Subcutaneous abdominal adipose tissue (tissue), 5 donors: ENCODE data around the gene SPTAN1.

Experiments
- H3K27ac ChIP-seq: one replicate; pipeline ENCODE4 v1.7.0; 2013; ENCODE audit warnings: low read depth, mild to moderate bottlenecking, inconsistent platforms, low read length, moderate library complexity
- H3K27me3 ChIP-seq, 5 donors: one replicate each; pipeline ENCODE4 v1.7.0; 2013; ENCODE audit warnings: low read length in 5 of 5, inconsistent platforms in 1 of 5; ENCODE audit not compliant: control insufficient read depth in 5 of 5, insufficient read depth in 4 of 5
- H3K36me3 ChIP-seq, 5 donors: one replicate each; pipeline ENCODE4 v1.7.0; 2013; ENCODE audit warnings: low read length in 5 of 5; ENCODE audit not compliant: control insufficient read depth in 5 of 5, insufficient read depth in 5 of 5
- H3K4me1 ChIP-seq, 5 donors: one replicate each; pipeline ENCODE4 v1.7.0; 2013; ENCODE audit warnings: low read length in 5 of 5, mild to moderate bottlenecking in 3 of 5, moderate library complexity in 1 of 5; ENCODE audit not compliant: control insufficient read depth in 5 of 5, insufficient read depth in 5 of 5
- H3K4me3 ChIP-seq, 5 donors: one replicate each; pipeline ENCODE4 v1.7.0; 2013; ENCODE audit warnings: low read length in 5 of 5, low read depth in 1 of 5
- H3K9ac ChIP-seq, 5 donors: one replicate each; pipeline ENCODE4 v1.7.0; 2013; ENCODE audit warnings: low read length in 5 of 5, mild to moderate bottlenecking in 4 of 5, moderate library complexity in 3 of 5
- H3K9me3 ChIP-seq, 5 donors: one replicate each; pipeline ENCODE4 v1.7.0; 2013; ENCODE audit warnings: low read length in 5 of 5; ENCODE audit not compliant: control insufficient read depth in 5 of 5
- donor health status: healthy.
- donor health status: healthy.
- donor health status: healthy.
- donor health status: healthy.
- donor health status: healthy.

Gene SPTAN1

DNA sequence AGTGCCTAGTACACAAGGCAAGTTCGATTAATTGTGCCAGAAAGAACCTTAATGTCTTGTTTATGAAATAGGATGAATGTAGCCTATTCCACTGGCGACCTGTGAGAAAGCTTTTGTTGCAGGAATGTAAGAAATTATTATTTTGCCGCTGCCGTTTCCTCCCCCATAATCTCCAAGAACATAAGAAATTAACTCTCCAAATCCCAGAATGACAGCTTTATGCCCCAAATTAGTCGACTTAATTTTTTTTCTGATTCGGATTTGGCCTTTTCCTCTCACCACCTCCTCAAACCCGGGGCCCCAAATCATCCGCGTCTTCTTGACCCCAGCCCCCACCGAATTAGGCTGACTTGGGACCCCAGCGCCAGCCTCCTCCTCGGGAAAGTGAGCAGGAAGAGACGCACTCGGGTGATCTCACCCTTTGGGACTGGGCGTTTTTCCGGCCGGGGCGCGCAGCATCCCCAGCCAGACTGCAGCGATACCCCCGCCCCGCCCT is 682 bp upstream of the SPTAN1 start:
- Histone ChIP-seq H3K9me3 (no peaks in the 10 kb centered on the region), H3K27ac (peak overlapping the region; percentile 88), H3K4me1 (peaks cover 9 to 58% (median 57%) of the 10 kb centered on the region in 5 donors), H3K27me3 (no peaks in the 10 kb centered on the region), H3K9ac (peak overlapping the region; percentile 11 to 73 (median 60)), H3K36me3 (no peaks in the 10 kb centered on the region), H3K4me3 (peak overlapping the region; percentile 58 to 86 (median 72))

DNA sequence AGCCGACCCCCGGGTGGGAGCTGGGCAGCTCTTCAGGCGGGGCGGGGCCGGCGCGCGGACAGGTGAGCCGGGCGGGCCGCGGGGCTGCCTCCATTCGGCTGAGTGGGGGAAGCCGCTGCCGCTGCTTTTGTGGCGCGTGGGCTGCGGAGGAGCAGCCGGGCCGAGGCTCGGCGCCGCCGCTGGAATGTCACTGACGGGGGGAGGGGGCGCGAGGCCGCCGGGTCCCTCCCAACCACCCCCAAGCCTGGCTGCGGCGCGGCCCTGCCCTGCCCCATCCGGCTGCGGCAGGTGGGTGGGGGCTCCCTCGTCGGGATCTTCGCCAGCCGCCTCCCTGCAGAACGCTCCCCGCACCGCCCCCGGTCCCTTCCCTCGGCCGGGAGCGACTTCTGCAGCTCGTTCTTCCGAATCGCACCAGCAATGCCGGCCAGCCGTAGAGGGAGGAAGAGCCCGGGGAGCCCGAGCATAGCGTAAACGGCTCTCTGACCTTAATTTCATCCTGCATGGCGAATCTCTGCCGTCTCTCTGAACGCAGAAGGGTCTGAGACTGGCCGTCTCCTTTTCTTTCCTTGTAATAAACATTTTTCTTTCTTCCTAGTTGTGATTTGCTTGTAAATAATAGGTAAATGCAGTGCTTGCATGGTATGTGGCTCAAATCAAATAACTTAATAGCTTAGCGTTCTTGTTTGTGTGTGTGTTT is 505 bp downstream of the SPTAN1 start:
- H3K9ac ChIP-seq = peak overlapping the region; percentile 79 to 86 (median 84)
- no peaks in the 10 kb centered on the region for H3K27me3 ChIP-seq
- no peaks in the 10 kb centered on the region for H3K36me3 ChIP-seq
- peaks cover 9 to 69% (median 66%) of the 10 kb centered on the region in 5 donors for H3K4me1 ChIP-seq
- H3K27ac ChIP-seq = peak overlapping the region; percentile 91
- peak overlapping the region; percentile 78 to 89 (median 87) for H3K4me3 ChIP-seq
- no peaks in the 10 kb centered on the region for H3K9me3 ChIP-seq

DNA sequence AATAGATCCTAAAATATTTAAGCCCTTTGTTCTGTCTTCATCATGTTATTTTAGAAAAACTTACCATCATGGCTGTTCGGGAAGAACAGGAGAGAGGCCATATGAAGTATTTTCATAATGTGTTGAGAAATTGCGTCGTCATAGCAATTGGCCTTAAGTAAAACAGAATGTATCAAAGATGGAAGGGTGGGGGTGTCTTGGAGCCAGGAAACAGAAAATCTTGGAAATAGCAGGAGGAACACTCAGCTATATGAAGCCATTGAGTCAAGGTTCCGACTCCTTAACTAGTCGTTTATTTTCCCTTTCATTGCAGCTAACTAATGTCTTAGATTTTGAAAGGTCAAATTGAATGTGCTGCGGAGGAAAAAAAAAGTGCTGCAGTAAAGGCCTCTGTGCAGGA is 1.3 kb downstream of the SPTAN1 start:
- no peaks in the 10 kb centered on the region for H3K9me3 ChIP-seq
- peaks cover 13 to 77% (median 75%) of the 10 kb centered on the region in 5 donors for H3K4me1 ChIP-seq
- no peaks in the 10 kb centered on the region for H3K27me3 ChIP-seq
- peak overlapping the region; percentile 58 to 86 (median 84) for H3K9ac ChIP-seq
- peak overlapping the region; percentile 91 for H3K27ac ChIP-seq
- peak overlapping the region; percentile 78 to 89 (median 87) for H3K4me3 ChIP-seq
- no peaks in the 10 kb centered on the region for H3K36me3 ChIP-seq

DNA sequence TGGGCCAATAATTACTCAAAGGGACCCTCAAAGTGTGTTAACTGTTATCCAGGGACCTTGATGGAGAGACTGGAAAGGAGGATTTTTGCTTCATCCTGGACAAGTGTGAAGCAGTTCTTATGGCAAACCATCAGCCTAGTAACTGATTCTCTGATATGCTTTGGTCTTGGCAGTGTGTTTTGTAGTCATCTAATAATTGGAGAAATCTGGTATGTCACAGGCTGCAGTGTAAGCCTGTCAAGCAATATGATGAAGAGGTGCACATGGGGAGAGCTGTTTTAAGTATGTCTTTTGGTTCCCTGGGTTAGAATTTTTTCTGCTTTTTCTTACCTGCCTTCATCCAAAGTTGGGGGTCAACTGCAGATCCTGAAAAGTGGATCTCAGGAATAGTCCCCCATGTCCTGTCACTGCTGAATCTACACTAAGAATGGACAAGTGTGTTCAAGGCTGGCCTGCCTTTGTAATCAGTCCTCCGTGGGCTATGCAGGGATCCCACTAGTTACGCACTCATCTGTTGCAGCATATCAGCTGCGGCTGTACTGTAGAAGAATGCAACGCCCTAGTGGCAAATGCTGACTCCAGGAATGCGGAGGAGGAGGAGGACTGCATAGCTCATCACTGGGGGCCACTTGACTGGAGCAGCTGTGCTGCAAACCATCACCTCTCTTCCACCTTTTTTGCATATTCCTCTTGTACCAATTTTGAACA is 1.9 kb downstream of the SPTAN1 start:
- H3K9ac ChIP-seq = peak overlapping the region; percentile 39 to 86 (median 84)
- peak overlapping the region; percentile 91 for H3K27ac ChIP-seq
- H3K36me3 ChIP-seq = no peaks in the 10 kb centered on the region
- no peaks in the 10 kb centered on the region for H3K9me3 ChIP-seq
- H3K4me1 ChIP-seq = peaks cover 18 to 82% (median 81%) of the 10 kb centered on the region in 5 donors
- no peaks in the 10 kb centered on the region for H3K27me3 ChIP-seq
- H3K4me3 ChIP-seq = peak overlapping the region; percentile 78 to 89 (median 87)

DNA sequence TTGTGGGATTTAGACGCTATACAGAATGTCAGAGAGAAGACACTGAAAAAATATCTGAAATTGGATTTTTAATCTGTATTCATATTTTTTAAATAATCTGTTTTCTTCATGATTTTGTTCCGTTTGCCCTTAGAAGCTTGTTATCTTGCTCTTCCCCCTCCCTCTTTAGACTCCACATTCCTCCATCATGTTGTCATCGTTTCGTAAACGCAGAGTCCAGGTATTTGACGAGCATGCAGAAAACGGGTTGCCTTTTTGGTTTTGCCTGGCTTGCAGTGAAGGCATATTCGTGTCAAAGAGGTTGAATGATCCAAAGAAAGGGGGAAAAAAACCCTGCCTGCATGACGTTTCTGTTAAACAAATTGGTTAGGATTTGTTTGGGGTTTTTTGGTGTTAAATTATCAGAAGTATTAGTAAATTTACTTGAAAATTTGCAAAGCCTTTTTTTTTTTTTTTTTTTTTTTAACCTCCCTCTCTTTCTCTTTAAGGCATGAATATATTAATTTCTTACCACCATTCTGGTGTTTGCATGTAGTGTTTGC is 2.9 kb downstream of the SPTAN1 start:
- Histone ChIP-seq H3K36me3 (no peaks in the 10 kb centered on the region), H3K9ac (peak overlapping the region in 2 of 5 donors; percentile 13 to 39), H3K4me3 (peak overlapping the region in 2 of 5 donors; percentile 86 to 87), H3K4me1 (peaks cover 17 to 80% (median 75%) of the 10 kb centered on the region in 5 donors), H3K27me3 (no peaks in the 10 kb centered on the region), H3K9me3 (no peaks in the 10 kb centered on the region), H3K27ac (peak overlapping the region; percentile 91)

DNA sequence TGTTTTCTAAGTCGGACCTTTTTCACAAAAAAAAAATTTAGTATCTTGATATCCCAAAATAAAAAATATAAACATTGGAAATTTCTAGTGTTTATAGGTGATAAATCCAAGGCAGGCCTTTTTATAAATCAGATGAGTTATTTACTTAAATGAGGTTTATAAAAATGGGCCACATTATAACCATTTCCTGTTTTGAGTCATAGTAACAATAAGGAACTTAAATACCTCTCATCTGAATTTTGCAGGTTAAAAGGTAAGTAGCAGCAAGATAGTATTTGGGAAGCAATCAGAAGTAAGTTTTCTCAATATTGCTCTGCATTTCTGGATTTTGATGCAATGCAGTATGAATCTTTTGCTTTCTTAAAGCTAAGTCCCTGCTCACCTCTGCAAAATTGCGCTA is 3.9 kb downstream of the SPTAN1 start:
- Histone ChIP-seq H3K9ac (no peak overlapping the region), H3K27me3 (no peaks in the 10 kb centered on the region), H3K9me3 (no peaks in the 10 kb centered on the region), H3K4me1 (peaks cover 15 to 70% (median 65%) of the 10 kb centered on the region in 5 donors), H3K36me3 (no peaks in the 10 kb centered on the region), H3K4me3 (no peak overlapping the region), H3K27ac (no peak overlapping the region)

DNA sequence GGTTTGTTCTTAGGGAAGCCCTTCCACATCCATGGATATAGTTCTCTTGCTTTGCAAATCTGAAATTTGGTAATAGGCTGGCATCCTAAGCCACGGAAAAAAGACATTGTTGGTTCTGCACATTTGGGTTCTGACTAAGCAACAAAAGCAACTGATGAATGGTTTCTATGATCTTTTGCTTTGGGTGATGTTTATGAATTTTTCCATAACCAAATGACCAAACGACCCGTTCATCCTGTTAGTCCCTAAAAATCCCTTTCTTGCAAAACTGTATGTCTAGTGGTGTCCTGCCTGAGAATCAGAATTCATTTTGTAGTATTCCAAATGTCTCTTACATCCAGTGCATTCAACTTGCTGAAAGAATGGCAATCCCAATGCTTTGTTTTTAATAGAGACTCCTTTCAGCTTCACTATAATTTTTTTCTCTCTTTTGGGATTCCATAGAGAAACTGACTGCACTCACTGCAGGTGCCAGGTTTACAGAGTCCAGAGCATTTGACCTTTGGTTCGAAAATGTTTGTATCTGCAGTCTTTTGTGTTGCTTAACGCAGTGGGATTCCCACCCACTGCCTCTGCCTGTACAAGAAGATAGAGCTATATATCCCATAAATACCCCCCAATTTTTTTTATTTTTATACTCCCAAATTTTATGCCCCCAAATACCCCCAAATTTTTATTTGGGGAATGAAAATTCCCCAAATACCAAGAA is 4.7 kb downstream of the SPTAN1 start:
- H3K27ac ChIP-seq = peak overlapping the region; percentile 51

DNA sequence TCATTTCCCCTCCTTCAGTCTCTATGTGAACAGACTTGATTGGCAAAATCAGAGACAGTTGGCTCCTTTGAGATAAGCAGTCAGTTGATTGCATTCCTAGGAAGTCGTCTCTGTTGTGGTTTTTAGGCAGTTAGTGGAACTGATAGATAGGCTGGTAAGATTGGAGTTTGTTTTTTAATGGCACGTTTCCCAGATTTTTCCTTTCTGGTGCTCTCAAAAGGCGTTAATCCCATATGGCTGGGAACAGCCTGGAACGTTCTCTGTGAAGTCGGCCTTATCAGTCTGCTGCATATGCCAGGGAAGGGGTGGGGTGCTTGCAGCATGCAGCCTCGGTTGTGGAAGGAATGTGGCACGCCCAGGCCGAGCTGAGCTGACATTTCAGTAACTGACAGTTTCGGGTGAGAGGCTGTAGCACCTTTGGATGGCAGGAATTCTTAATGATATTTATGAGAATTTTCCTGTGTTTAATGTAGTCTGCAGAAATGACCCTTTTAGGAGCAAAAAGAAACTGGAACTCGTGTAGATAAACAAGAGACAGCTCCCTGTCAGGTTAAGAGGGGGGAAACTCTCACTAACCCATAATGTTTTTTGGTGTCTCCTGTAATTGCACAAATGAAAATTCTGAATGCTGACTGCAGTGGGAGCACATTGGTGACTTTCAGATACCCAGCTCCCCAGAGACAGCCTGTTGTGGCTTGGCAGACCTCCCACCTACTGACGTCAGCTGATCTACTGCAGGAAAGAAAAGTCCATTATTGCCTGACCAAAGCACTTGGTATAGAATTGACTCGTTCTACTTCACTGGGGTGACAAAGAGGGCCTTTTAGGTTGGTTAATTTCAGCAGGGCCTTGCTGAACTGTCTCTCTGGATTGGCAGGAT is 6.3 kb downstream of the SPTAN1 start:
- H3K4me1 ChIP-seq = peaks cover 14 to 55% (median 50%) of the 10 kb centered on the region in 5 donors
- no peaks in the 10 kb centered on the region for H3K9me3 ChIP-seq
- H3K4me3 ChIP-seq = peak overlapping the region; percentile 1 to 46 (median 10)
- no peaks in the 10 kb centered on the region for H3K27me3 ChIP-seq
- peak overlapping the region in 2 of 5 donors; percentile 20 to 44 for H3K9ac ChIP-seq
- peaks cover 0 to 4% (median 3%) of the 10 kb centered on the region in 5 donors for H3K36me3 ChIP-seq
- peak overlapping the region; percentile 75 for H3K27ac ChIP-seq

More for the DNA sequence above, 4.7 kb downstream of the SPTAN1 start:
- H3K4me3 ChIP-seq = no peak overlapping the region
- no peak overlapping the region for H3K9ac ChIP-seq
- H3K36me3 ChIP-seq = no peaks in the 10 kb centered on the region
- no peaks in the 10 kb centered on the region for H3K27me3 ChIP-seq
- no peaks in the 10 kb centered on the region for H3K9me3 ChIP-seq
- H3K4me1 ChIP-seq = peaks cover 15 to 62% (median 59%) of the 10 kb centered on the region in 5 donors

DNA sequence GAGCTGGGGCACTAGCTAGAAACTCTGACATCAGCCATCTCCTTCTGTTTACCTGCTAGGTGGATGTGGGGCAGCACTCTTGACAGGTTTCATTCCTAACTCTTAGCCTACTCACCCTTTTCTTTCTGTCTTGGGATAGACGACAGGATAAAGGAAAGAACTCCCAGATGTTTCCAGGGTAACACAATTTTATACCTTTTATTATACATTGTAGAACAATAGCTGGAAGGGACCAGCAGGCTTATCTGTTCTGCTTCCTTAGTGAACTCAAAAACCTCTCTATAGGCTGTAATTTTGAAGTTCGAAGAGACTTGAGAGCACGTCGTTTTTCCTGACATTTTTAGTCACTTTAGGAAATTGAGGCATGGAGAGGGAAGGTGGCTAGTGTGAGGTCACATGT is 13.2 kb downstream of the SPTAN1 start:
- no peaks in the 10 kb centered on the region for H3K27me3 ChIP-seq
- H3K27ac ChIP-seq = peak overlapping the region; percentile 33
- H3K9ac ChIP-seq = peak overlapping the region in 4 of 5 donors; percentile 8 to 67 (median 55)
- no peaks in the 10 kb centered on the region for H3K9me3 ChIP-seq
- H3K4me1 ChIP-seq = peaks cover 0 to 14% (median 0%) of the 10 kb centered on the region in 5 donors
- H3K36me3 ChIP-seq = peaks cover 20 to 43% (median 27%) of the 10 kb centered on the region in 5 donors
- peak overlapping the region in 2 of 5 donors; percentile 0 to 19 for H3K4me3 ChIP-seq
